PFSK-1 (cell line): ENCODE results near the gene MET.

Experiments used
- FOXP2 ChIP-seq: optimal IDR thresholded peaks from 2 replicates; pipeline ENCODE3; 2011; ENCODE audit warnings: borderline replicate concordance, control low read depth, inconsistent platforms; ENCODE audit not compliant: insufficient read depth; ENCODE audit errors: extremely low read length, extremely low read depth
- POLR2AphosphoS5 ChIP-seq: IDR thresholded peaks from 2 replicates; pipeline ENCODE4 v1.6.1; 2012; ENCODE audit warnings: low read depth, mild to moderate bottlenecking, control low read depth, low read length, moderate library complexity
- SIN3A ChIP-seq: IDR thresholded peaks from 2 replicates; pipeline ENCODE4 v1.6.1; 2012; ENCODE audit warnings: mild to moderate bottlenecking, low read length, moderate library complexity, borderline replicate concordance; ENCODE audit not compliant: insufficient read depth
- TAF1 ChIP-seq: IDR thresholded peaks from 2 replicates; pipeline ENCODE4 v1.6.1; 2012; ENCODE audit warnings: low read length, control low read depth, borderline replicate concordance; ENCODE audit not compliant: insufficient read depth
- TF ChIP-seq, protein P1 (sequence below), 2 experiments: IDR thresholded peaks; 2 replicates each; pipeline versions ENCODE4 v1.6.1 to v1.8.0; 2011 to 2012; ENCODE audit warnings: low read depth in 2 of 2, low read length in 2 of 2, control low read depth in 1 of 2, inconsistent platforms in 1 of 2, mild to moderate bottlenecking in 1 of 2, moderate library complexity in 1 of 2; ENCODE audit not compliant: insufficient read depth in 1 of 2

MET gene

DNA sequence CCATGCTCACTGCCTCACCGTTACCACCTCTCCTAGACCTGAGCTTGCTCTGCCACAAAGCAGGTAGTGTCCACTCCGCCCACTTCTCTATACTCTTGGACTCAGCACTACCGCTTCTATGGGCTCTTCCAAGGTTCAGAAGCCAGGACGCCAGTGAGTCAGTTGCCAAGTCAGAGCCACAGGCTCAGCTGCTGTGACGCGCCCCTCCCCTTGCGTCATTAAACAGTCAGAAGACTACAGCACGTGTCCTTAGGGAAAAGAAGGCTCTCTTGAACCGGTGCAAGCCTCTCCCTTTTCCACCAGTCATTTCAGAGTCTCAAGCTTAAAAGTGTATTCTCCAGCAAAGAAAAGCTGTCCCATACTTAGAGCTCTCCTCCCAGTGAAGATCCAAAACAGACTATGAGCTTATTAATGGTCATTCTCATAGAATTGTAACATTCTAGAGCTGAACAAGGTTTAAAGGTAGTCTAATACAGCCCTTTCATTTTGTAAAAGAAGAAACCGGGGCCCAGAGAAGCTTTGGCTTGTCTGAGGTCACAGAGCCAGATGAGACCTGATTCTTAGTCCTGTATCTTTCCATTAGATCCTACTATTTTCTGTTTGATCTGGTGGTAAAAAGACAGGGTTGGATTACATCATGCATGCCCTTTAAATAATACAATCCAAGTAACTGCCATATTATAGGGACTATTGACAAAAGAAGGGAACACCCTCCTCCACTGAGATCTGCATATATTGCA is 40.9 kb upstream of the MET start:
- TF ChIP-seq, protein P1, sequence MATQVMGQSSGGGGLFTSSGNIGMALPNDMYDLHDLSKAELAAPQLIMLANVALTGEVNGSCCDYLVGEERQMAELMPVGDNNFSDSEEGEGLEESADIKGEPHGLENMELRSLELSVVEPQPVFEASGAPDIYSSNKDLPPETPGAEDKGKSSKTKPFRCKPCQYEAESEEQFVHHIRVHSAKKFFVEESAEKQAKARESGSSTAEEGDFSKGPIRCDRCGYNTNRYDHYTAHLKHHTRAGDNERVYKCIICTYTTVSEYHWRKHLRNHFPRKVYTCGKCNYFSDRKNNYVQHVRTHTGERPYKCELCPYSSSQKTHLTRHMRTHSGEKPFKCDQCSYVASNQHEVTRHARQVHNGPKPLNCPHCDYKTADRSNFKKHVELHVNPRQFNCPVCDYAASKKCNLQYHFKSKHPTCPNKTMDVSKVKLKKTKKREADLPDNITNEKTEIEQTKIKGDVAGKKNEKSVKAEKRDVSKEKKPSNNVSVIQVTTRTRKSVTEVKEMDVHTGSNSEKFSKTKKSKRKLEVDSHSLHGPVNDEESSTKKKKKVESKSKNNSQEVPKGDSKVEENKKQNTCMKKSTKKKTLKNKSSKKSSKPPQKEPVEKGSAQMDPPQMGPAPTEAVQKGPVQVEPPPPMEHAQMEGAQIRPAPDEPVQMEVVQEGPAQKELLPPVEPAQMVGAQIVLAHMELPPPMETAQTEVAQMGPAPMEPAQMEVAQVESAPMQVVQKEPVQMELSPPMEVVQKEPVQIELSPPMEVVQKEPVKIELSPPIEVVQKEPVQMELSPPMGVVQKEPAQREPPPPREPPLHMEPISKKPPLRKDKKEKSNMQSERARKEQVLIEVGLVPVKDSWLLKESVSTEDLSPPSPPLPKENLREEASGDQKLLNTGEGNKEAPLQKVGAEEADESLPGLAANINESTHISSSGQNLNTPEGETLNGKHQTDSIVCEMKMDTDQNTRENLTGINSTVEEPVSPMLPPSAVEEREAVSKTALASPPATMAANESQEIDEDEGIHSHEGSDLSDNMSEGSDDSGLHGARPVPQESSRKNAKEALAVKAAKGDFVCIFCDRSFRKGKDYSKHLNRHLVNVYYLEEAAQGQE (IDR thresholded peaks at IDR 0.05; ENCODE audit: insufficient read depth in 1 of 2, low read depth in 2 of 2, low read length in 2 of 2) = no peak
- TF ChIP-seq SIN3A = no peak
- TF ChIP-seq FOXP2 = peak; percentile 75

GRCh38 chr7:116631676-116632075 is 40.3 kb upstream of the MET start:
- TF ChIP-seq, protein P1 (IDR thresholded peaks at IDR 0.05; ENCODE audit: insufficient read depth in 1 of 2, low read depth in 2 of 2, low read length in 2 of 2) = no peak
- TF ChIP-seq TAF1 (no peak), FOXP2 (no peak)

- TF ChIP-seq TAF1 = no peak
- TF ChIP-seq, protein P1 (IDR thresholded peaks at IDR 0.05; ENCODE audit: insufficient read depth in 1 of 2, low read depth in 2 of 2, low read length in 2 of 2) = no peak
- TF ChIP-seq FOXP2 = no peak
- TF ChIP-seq POLR2AphosphoS5 = no peak
- TF ChIP-seq SIN3A = no peak
Observed at GRCh38 chr7:116632384-116632783, 39.6 kb upstream of the MET start.

GRCh38 chr7:116633131-116633988 is 38.6 kb upstream of the MET start:
- no peak for TF ChIP-seq FOXP2
- no peak for TF ChIP-seq TAF1
- TF ChIP-seq POLR2AphosphoS5 = no peak
- TF ChIP-seq, protein P1 (IDR thresholded peaks at IDR 0.05; ENCODE audit: insufficient read depth in 1 of 2, low read depth in 2 of 2, low read length in 2 of 2) = no peak
- TF ChIP-seq SIN3A = no peak
